HepG2 (cell line): ENCODE results near the gene GGA3. TPM values are rescaled to one million over a fixed set of nuclear protein-coding genes. Genes with fewer than 3 reads are reported as not detected.

Source experiments
- ASH2L ChIP-seq: fragments of 300-600, 200-600 bp; sonication (generic); IDR thresholded peaks from 2 replicates; pipeline ENCODE4 v1.7.0; 2017; ENCODE audit warnings: low read depth, mild to moderate bottlenecking, moderate library complexity, mixed read lengths, low read length; ENCODE audit not compliant: insufficient read length
- CBX1 ChIP-seq: IDR thresholded peaks from one replicate; pipeline ENCODE4 v1.6.1; 2016; ENCODE audit warnings: antibody characterized with exemption, low read depth
- CBX5 ChIP-seq: sonication (generic); formaldehyde crosslinking; IDR thresholded peaks from 2 replicates; pipeline ENCODE4 v1.4.0; 2020; ENCODE audit warnings: missing genetic modification reagents, borderline replicate concordance
- ELF4 ChIP-seq: sonication (generic); formaldehyde crosslinking; IDR thresholded peaks from 2 replicates; pipeline ENCODE4 v1.5.0; 2020; ENCODE audit warnings: missing genetic modification reagents, mild to moderate bottlenecking, moderate library complexity, borderline replicate concordance
- FOXC1 ChIP-seq: sonication (generic); formaldehyde crosslinking; IDR thresholded peaks from 2 replicates; pipeline ENCODE4 v1.8.0; 2022; ENCODE audit warnings: mild to moderate bottlenecking, missing genetic modification reagents, borderline replicate concordance
- KDM5B ChIP-seq: sonication (generic); formaldehyde crosslinking; IDR thresholded peaks from 2 replicates; pipeline ENCODE4 v1.4.0; 2020; ENCODE audit warnings: missing genetic modification reagents, mild to moderate bottlenecking, borderline replicate concordance
- MIER3 ChIP-seq: IDR thresholded peaks from 2 replicates; pipeline ENCODE4 v1.6.1; 2016; ENCODE audit warnings: missing compliant biosample characterization, borderline replicate concordance
- NCOA2 ChIP-seq: sonication (generic); formaldehyde crosslinking; IDR thresholded peaks from 2 replicates; pipeline ENCODE4 v1.8.0; 2022; ENCODE audit warnings: inconsistent platforms
- SNAPC2 ChIP-seq: sonication (generic); formaldehyde crosslinking; IDR thresholded peaks from 2 replicates; pipeline ENCODE4 v1.8.1; 2022; ENCODE audit warnings: mild to moderate bottlenecking, missing genetic modification reagents
- TERF1 ChIP-seq: sonication (generic); formaldehyde crosslinking; IDR thresholded peaks from 2 replicates; pipeline ENCODE4 v1.8.0; 2022; ENCODE audit warnings: mild to moderate bottlenecking, missing genetic modification reagents, moderate library complexity
- TMF1 ChIP-seq: sonication (generic); formaldehyde crosslinking; IDR thresholded peaks from 2 replicates; pipeline ENCODE4 v1.8.1; 2022; ENCODE audit warnings: low read depth, missing genetic modification reagents
- ZNF232 ChIP-seq: sonication (generic); formaldehyde crosslinking; IDR thresholded peaks from 2 replicates; pipeline ENCODE4 v1.4.0; 2020; ENCODE audit warnings: missing genetic modification reagents, borderline replicate concordance
- ZNF234 ChIP-seq: sonication (generic); formaldehyde crosslinking; conservative IDR thresholded peaks from 2 replicates; pipeline ENCODE4 v1.5.1; 2020; ENCODE audit warnings: mild to moderate bottlenecking, missing genetic modification reagents
- polyA plus RNA-seq, 8 experiments: library from polyadenylated mRNA; depleted of rRNA in 3 of 8; stranded (reverse) in 7 of 8; unstranded in 1 of 8; fragments of >200 nt; fragmentation: Illumina TruSeq in 4 of 8; extraction: Trizol in 4 of 8; gene quantifications; 2 replicates each; pipeline versions ENCODE4 v1.2.1 to v1.2.3, GENCODE V29; 2011 to 2016; ENCODE audit warnings: low read depth in 4 of 8, missing spikeins in 1 of 8, mixed read lengths in 1 of 8; ENCODE audit not compliant: insufficient read depth in 1 of 8
- total RNA-seq, 5 experiments: library from RNA; depleted of rRNA; stranded (reverse); fragments of >200 nt; fragmentation: Illumina TruSeq; extraction: Trizol; gene quantifications; 2 replicates each; pipeline ENCODE4 v1.2.3, GENCODE V29; 2016; ENCODE audit warnings: low read depth in 1 of 5
- TF ChIP-seq, protein P1 (sequence below): sonication (generic); formaldehyde crosslinking; IDR thresholded peaks from 2 replicates; pipeline ENCODE4 v1.4.0; 2020; ENCODE audit warnings: mild to moderate bottlenecking, missing genetic modification reagents, borderline replicate concordance
- TF ChIP-seq, protein P2 (sequence below): IDR thresholded peaks from 2 replicates; pipeline ENCODE4 v1.6.1; 2016; ENCODE audit warnings: missing biosample characterization, missing genetic modification reagents, low read depth
- TF ChIP-seq, protein P3 (sequence below): IDR thresholded peaks from 2 replicates; pipeline ENCODE4 v1.6.1; 2016; ENCODE audit warnings: mild to moderate bottlenecking

Gene GGA3
- total and polyA plus RNA-seq, 2 of the 13 experiments (the other 11 are each of a cell fraction or from before 2014, with no cell fraction given): 28.4 to 43.7 TPM

DNA sequence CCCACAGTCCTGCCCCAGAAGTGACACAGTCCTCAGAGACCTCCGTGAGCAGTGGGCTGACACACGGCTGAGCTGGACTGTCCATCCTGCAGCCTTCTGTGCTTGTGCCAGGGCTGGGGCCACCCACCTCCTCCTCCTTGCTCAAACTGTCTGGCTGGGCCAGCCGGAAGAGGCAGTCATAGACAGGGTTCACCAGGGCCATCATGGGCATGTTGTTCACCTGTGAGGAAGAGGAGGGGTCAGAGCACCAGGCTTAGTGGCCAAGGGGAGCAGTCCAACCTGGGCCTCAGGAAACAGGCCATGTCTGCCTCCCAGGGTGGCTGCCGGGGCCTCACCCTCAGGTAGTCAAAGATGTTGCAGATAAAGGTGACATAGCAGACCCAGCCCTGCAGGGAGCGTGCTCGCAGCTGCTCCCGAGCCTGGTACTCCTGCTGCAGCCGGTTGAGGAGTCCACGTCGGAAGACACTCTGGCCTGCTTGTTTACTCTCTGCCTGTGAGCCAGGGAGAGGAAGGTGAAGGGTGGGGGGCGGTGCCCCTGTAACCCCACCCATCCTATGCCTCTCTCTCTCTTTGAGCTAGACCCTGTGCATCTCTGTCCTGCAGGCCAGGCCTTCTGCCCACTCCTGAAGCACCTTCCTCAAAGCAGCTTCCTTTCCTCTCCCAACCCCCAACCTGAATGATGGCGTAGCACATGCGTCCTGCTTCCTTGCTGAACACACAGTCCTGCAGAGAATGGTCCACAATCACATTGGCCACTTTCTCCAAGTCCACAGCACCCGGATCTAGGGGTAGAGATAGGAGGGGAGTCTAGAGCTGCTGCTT is 6.2 kb upstream of the GGA3 start (continued):
- TF ChIP-seq, protein P1, sequence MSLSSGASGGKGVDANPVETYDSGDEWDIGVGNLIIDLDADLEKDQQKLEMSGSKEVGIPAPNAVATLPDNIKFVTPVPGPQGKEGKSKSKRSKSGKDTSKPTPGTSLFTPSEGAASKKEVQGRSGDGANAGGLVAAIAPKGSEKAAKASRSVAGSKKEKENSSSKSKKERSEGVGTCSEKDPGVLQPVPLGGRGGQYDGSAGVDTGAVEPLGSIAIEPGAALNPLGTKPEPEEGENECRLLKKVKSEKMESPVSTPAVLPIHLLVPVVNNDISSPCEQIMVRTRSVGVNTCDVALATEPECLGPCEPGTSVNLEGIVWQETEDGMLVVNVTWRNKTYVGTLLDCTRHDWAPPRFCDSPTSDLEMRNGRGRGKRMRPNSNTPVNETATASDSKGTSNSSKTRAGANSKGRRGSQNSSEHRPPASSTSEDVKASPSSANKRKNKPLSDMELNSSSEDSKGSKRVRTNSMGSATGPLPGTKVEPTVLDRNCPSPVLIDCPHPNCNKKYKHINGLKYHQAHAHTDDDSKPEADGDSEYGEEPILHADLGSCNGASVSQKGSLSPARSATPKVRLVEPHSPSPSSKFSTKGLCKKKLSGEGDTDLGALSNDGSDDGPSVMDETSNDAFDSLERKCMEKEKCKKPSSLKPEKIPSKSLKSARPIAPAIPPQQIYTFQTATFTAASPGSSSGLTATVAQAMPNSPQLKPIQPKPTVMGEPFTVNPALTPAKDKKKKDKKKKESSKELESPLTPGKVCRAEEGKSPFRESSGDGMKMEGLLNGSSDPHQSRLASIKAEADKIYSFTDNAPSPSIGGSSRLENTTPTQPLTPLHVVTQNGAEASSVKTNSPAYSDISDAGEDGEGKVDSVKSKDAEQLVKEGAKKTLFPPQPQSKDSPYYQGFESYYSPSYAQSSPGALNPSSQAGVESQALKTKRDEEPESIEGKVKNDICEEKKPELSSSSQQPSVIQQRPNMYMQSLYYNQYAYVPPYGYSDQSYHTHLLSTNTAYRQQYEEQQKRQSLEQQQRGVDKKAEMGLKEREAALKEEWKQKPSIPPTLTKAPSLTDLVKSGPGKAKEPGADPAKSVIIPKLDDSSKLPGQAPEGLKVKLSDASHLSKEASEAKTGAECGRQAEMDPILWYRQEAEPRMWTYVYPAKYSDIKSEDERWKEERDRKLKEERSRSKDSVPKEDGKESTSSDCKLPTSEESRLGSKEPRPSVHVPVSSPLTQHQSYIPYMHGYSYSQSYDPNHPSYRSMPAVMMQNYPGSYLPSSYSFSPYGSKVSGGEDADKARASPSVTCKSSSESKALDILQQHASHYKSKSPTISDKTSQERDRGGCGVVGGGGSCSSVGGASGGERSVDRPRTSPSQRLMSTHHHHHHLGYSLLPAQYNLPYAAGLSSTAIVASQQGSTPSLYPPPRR: peak; percentile 84
- no peak for TF ChIP-seq ZNF234 (CRISPR knock-in tag)
- TF ChIP-seq MIER3 (CRISPR knock-in tag): peak; percentile 68; the same call in 1 of the 2 replicates
- peak; percentile 69; the same call in 1 of the 2 replicates for TF ChIP-seq TERF1 (CRISPR knock-in tag)
- TF ChIP-seq NCOA2 (CRISPR knock-in tag): peak; percentile 20; the same call in 1 of the 2 replicates
- no peak for TF ChIP-seq ELF4 (CRISPR knock-in tag)
- TF ChIP-seq CBX5 (CRISPR knock-in tag): peak; percentile 18; the same call in 1 of the 2 replicates
- TF ChIP-seq, protein P2, sequence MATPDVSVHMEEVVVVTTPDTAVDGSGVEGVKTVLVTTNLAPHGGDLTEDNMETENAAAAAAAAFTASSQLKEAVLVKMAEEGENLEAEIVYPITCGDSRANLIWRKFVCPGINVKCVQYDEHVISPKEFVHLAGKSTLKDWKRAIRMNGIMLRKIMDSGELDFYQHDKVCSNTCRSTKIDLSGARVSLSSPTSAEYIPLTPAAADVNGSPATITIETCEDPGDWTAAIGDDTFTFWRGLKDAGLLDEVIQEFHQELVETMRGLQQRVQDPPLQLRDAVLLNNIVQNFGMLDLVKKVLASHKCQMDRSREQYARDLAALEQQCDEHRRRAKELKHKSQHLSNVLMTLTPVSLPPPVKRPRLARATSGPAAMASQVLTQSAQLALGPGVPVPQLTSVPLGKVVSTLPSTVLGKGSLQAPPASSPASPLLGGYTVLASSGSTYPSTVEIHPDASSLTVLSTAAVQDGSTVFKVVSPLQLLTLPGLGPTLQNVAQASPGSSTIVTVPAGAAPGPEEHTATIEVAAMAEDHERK (CRISPR knock-in tag): no peak
- TF ChIP-seq FOXC1 (CRISPR knock-in tag): peak; percentile 79; the same call in 1 of the 2 replicates
- no peak for TF ChIP-seq CBX1
- TF ChIP-seq KDM5B (CRISPR knock-in tag): no peak; the same call in 1 of the 2 replicates
- TF ChIP-seq, protein P3, sequence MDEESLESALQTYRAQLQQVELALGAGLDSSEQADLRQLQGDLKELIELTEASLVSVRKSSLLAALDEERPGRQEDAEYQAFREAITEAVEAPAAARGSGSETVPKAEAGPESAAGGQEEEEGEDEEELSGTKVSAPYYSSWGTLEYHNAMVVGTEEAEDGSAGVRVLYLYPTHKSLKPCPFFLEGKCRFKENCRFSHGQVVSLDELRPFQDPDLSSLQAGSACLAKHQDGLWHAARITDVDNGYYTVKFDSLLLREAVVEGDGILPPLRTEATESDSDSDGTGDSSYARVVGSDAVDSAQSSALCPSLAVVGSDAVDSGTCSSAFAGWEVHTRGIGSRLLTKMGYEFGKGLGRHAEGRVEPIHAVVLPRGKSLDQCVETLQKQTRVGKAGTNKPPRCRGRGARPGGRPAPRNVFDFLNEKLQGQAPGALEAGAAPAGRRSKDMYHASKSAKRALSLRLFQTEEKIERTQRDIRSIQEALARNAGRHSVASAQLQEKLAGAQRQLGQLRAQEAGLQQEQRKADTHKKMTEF: peak; percentile 86
- TF ChIP-seq ASH2L: peak; percentile 55
- 0 out of 2 replicates have a peak, but pooled peaks have one; percentile 49 for TF ChIP-seq SNAPC2 (CRISPR knock-in tag)
- TF ChIP-seq TMF1 (CRISPR knock-in tag): peak; percentile 68; the same call in 1 of the 2 replicates
- TF ChIP-seq ZNF232 (CRISPR knock-in tag): no peak
